HTERT RPE-1 (cell line): ENCODE measurements around the gene S100PBP.

Source experiments
- in situ Hi-C: fragments of 300-500 bp; cut with MboI; formaldehyde crosslinking; loops from 4 replicates; pipeline ENCODE4 v1.14.3; 2020; ENCODE audit warnings: low sequenced_read_pairs

S100PBP gene

GRCh38 chr1:32818804-32819541 lies 1.5 kb downstream of the S100PBP start:
- in situ Hi-C loops: no loop called here

GRCh38 chr1:32825181-32825580 lies 7.7 kb downstream of the S100PBP start:
- in situ Hi-C loops: no loop called here

- in situ Hi-C loops: no loop called here
Observed at GRCh38 chr1:32828341-32828740, 10.9 kb downstream of the S100PBP start.

GRCh38 chr1:32830092-32830852 lies 12.8 kb downstream of the S100PBP start:
- in situ Hi-C loops: no loop called here

GRCh38 chr1:32831878-32832277 lies 14.4 kb downstream of the S100PBP start:
- in situ Hi-C loops: no loop called here

- in situ Hi-C loops: no loop called here
Observed at GRCh38 chr1:32848354-32849063, 31.1 kb downstream of the S100PBP start.

- in situ Hi-C loops: no loop called here
Observed at GRCh38 chr1:32855861-32856617, 38.6 kb downstream of the S100PBP start.

GRCh38 chr1:32858136-32858535 lies 40.7 kb downstream of the S100PBP start:
- in situ Hi-C loops: no loop called here

- in situ Hi-C loops: no loop called here
Observed at GRCh38 chr1:32858791-32859190, 41.3 kb downstream of the S100PBP start.

GRCh38 chr1:32859915-32860314 lies 42.5 kb downstream of the S100PBP start:
- in situ Hi-C loops: no loop called here

GRCh38 chr1:32860566-32860965 lies 43.1 kb downstream of the S100PBP start:
- in situ Hi-C loops: no loop called here

GRCh38 chr1:32861904-32862695 lies 44.6 kb downstream of the S100PBP start:
- in situ Hi-C loops: no loop called here

- in situ Hi-C loops: no loop called here
Observed at GRCh38 chr1:32863218-32863880, 45.9 kb downstream of the S100PBP start.

GRCh38 chr1:32863881-32864245 lies 46.4 kb downstream of the S100PBP start:
- in situ Hi-C loops: no loop called here

- in situ Hi-C loops: no loop called here
Observed at GRCh38 chr1:32864375-32865019, 47.0 kb downstream of the S100PBP start.

GRCh38 chr1:32865639-32866405 lies 48.4 kb downstream of the S100PBP start:
- in situ Hi-C loops: no loop called here

GRCh38 chr1:32867151-32867550 lies 49.7 kb downstream of the S100PBP start:
- in situ Hi-C loops: no loop called here

- in situ Hi-C loops: no loop called here
Observed at GRCh38 chr1:32867671-32868070, 50.2 kb downstream of the S100PBP start.
